Measurements from ENCODE around the gene PROZ. TPM values are rescaled to one million over a fixed set of nuclear protein-coding genes. Genes with fewer than 3 reads are reported as not detected.

PROZ gene
- total RNA-seq, 1 donor from 2014 or later: not detected

DNA sequence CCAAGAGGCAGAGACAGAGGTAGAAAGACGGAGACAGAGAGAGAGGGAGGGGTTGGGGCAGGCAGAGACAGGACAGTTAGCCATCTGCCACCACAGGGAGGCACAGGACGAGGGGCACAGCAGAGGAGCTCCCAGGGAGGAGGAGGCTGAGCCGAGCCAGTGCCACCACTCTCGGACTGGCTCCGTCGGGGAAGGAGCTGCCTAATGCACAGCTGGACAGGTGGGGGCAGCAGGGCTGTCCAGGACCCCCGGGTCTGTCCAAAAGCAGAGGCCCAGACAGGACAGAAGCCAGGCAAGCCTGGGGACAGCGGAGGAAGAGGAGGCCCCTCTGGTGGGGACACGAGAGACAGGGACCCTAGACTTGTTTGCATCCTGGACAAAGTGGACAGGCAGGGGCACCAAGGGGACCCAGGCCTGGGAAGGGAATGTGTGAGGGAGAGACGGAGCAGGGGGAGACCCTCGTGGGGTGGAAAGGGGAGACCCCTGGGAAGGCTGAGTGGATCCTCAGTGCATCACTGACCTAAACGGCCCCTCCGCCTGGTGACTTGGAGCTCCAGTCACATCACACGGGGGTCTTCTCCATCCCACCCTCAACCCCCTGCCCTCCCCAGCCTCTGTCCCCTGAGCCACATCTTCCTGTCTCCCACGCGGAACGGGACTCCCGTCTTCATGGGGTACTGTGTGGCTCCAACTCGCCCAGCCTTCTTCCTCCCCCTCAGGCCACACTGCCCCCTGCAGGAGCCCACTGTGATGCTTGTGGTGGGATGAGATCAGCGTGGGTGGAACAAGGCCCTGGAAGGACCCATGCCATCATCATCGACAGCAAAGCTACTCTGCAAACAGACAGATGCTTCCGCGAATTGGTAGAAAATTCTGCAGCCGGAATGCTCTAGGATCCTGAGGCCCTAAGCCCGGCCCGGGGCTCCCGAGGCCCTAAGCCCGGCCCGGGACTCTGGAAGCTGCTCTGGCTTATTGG is 34.9 kb upstream of the PROZ start:
- no peaks in the 10 kb centered on the region for H3K9me3 Mint-ChIP-seq (ENCODE audit: unreplicated experiment)
- H3K36me3 Mint-ChIP-seq (ENCODE audit: low read depth, unreplicated experiment): no peaks in the 10 kb centered on the region
- Histone ChIP-seq H2AFZ (ENCODE audit: low read depth, low read length) (peak overlapping the region; percentile 50), H3K9ac (ENCODE audit: low read length) (peak overlapping the region; percentile 10), H3K79me2 (ENCODE audit: insufficient read depth, low read length) (no peaks in the 10 kb centered on the region), H4K20me1 (ENCODE audit: insufficient read depth, low read length) (no peaks in the 10 kb centered on the region), H3K27ac (ENCODE audit: low read depth, low read length) (no peak overlapping the region), H3K4me1 (ENCODE audit: insufficient read depth, low read length) (no peaks in the 10 kb centered on the region), H3K27me3 (ENCODE audit: insufficient read depth, low read length) (peaks cover 6% of the 10 kb centered on the region), H3K36me3 (ENCODE audit: insufficient read depth, low read length) (no peaks in the 10 kb centered on the region), H3K4me2 (ENCODE audit: low read length) (peak overlapping the region; percentile 25), H3K9me3 (ENCODE audit: insufficient read depth, low read depth, low read length) (no peaks in the 10 kb centered on the region), H3K4me3 (ENCODE audit: insufficient read depth, low read depth, low read length) (no peak overlapping the region)
- no peaks in the 10 kb centered on the region for H3K4me1 Mint-ChIP-seq (ENCODE audit: low read depth, unreplicated experiment)
- DNase-seq (ENCODE audit: low read depth) (no peak), FAIRE-seq (no peak)
- peaks cover 61% of the 10 kb centered on the region for H3K27me3 Mint-ChIP-seq (ENCODE audit: low read depth, unreplicated experiment)
- H3K27ac Mint-ChIP-seq (ENCODE audit: unreplicated experiment): no peak overlapping the region
- no peak overlapping the region for H3K4me3 Mint-ChIP-seq (ENCODE audit: unreplicated experiment)
- TF ChIP-seq EZH2 (IDR thresholded peaks at IDR 0.05; ENCODE audit: insufficient read depth, low read length): no peak
- TF ChIP-seq, protein P1, sequence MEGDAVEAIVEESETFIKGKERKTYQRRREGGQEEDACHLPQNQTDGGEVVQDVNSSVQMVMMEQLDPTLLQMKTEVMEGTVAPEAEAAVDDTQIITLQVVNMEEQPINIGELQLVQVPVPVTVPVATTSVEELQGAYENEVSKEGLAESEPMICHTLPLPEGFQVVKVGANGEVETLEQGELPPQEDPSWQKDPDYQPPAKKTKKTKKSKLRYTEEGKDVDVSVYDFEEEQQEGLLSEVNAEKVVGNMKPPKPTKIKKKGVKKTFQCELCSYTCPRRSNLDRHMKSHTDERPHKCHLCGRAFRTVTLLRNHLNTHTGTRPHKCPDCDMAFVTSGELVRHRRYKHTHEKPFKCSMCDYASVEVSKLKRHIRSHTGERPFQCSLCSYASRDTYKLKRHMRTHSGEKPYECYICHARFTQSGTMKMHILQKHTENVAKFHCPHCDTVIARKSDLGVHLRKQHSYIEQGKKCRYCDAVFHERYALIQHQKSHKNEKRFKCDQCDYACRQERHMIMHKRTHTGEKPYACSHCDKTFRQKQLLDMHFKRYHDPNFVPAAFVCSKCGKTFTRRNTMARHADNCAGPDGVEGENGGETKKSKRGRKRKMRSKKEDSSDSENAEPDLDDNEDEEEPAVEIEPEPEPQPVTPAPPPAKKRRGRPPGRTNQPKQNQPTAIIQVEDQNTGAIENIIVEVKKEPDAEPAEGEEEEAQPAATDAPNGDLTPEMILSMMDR (IDR thresholded peaks at IDR 0.05; ENCODE audit: insufficient read depth, low read depth, low read length): no peak

DNA sequence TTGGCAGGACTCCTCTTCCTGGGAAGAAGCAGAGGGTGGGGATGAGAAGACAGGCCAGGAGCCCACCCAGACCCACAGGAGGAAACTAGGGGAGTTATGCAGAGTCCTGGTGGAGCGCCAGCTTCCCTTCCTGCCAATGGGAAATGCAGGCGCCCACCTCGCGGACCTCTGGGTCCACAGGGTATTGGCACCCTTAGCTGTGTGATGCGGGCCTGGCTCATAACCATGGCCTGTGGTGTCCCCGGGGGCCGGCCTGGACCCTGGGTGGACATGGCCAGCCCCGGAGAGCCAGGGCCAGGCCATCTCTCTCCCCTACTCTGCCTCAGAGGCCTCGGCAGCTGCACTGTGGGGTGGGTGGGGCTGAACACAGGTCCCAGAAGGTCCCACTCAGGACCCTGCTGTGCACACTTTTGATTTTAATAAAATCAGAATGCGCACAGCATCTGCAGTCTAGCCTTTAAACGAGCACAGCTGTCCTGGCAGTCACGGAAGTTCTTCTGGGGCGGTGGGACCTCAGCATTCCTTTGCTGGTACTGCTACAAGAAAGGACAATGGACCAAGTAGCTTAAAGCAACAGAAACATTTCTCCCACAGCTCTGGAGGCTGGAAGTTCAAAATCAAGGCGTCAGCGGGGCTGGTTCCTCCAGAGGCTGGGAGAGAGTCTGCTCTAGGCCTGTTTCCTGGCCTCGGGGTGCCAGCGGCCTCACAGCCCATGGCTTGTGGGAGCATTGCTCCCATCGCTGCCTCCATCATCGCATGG is 34.1 kb upstream of the PROZ start:
- no peak for TF ChIP-seq EZH2 (IDR thresholded peaks at IDR 0.05; ENCODE audit: insufficient read depth, low read length)
- TF ChIP-seq, protein P1 (IDR thresholded peaks at IDR 0.05; ENCODE audit: insufficient read depth, low read depth, low read length): no peak
- H3K4me3 Mint-ChIP-seq (ENCODE audit: unreplicated experiment): no peak overlapping the region

More for the DNA sequence above, 34.1 kb upstream of the PROZ start:
- Histone ChIP-seq H2AFZ (ENCODE audit: low read depth, low read length) (no peak overlapping the region), H3K9me3 (ENCODE audit: insufficient read depth, low read depth, low read length) (no peaks in the 10 kb centered on the region), H3K4me1 (ENCODE audit: insufficient read depth, low read length) (no peaks in the 10 kb centered on the region), H4K20me1 (ENCODE audit: insufficient read depth, low read length) (no peaks in the 10 kb centered on the region), H3K4me2 (ENCODE audit: low read length) (no peak overlapping the region), H3K27me3 (ENCODE audit: insufficient read depth, low read length) (peaks cover 3% of the 10 kb centered on the region), H3K9ac (ENCODE audit: low read length) (no peak overlapping the region), H3K36me3 (ENCODE audit: insufficient read depth, low read length) (no peaks in the 10 kb centered on the region), H3K4me3 (ENCODE audit: insufficient read depth, low read depth, low read length) (no peak overlapping the region), H3K79me2 (ENCODE audit: insufficient read depth, low read length) (no peaks in the 10 kb centered on the region), H3K27ac (ENCODE audit: low read depth, low read length) (no peak overlapping the region)
- Mint-ChIP-seq H3K27ac (ENCODE audit: unreplicated experiment) (no peak overlapping the region), H3K9me3 (ENCODE audit: unreplicated experiment) (peaks cover 5% of the 10 kb centered on the region), H3K36me3 (ENCODE audit: low read depth, unreplicated experiment) (no peaks in the 10 kb centered on the region), H3K4me1 (ENCODE audit: low read depth, unreplicated experiment) (no peaks in the 10 kb centered on the region), H3K27me3 (ENCODE audit: low read depth, unreplicated experiment) (peaks cover 56% of the 10 kb centered on the region)
- FAIRE-seq (no peak), DNase-seq (ENCODE audit: low read depth) (no peak)

All from astrocyte (in vitro differentiated cells and primary cell).